Fibroblast of lung (primary cell): ENCODE results near the gene EML1.

Experiments used
- CTCF ChIP-seq, 2 donors: IDR thresholded peaks in 1 of 2; conservative IDR thresholded peaks in 1 of 2; 1 replicate in 1 of 2; 2 replicates in 1 of 2; pipeline ENCODE4 v1.5.1; 2011 to 2012; ENCODE audit warnings: low read length in 2 of 2, control low read depth in 1 of 2, inconsistent platforms in 1 of 2, low read depth in 1 of 2, mild to moderate bottlenecking in 1 of 2
- EZH2 ChIP-seq: IDR thresholded peaks from 2 replicates; pipeline ENCODE4 v1.5.1; 2012; ENCODE audit warnings: low read length, control low read depth, mild to moderate bottlenecking; ENCODE audit errors: missing control alignments

- TF ChIP-seq EZH2 (no peak), CTCF (conservative IDR thresholded peaks at IDR 0.05 in 1 of 2, IDR thresholded peaks at IDR 0.05 in 1 of 2; ENCODE audit: low read depth in 1 of 2, low read length in 2 of 2) (peak in 1 of 2 donors; percentile 20)
Measured at GRCh38 chr14:99749142-99749541, 44.1 kb upstream of the EML1 start.
